Measurements from ENCODE around the gene ZNF302.
A peak's percentile ranks its signal among the peaks of the same experiment; 100 is the strongest.

ZNF302 gene

DNA sequence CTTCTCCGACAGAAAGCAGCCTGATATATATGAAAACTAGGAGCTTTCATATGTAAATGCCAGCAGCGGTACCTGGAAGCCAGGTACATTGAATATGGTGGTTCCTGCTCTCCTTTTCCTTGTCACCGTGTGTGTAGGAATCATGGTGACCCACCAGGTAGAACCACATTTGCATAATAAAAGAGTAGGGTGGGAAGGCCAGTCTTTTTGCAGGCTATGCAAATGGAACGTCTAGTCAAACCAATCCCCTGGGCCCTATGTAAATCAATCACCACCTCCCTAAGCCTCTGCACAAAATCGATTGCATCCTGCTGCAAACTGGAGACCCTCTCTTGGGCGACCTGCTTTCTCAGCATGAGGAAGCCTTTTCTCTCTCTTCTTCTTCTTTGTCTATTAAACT is 34.4 kb downstream of the ZNF302 start:
- DNase-seq (ENCODE audit: low read depth), result no peak

DNA sequence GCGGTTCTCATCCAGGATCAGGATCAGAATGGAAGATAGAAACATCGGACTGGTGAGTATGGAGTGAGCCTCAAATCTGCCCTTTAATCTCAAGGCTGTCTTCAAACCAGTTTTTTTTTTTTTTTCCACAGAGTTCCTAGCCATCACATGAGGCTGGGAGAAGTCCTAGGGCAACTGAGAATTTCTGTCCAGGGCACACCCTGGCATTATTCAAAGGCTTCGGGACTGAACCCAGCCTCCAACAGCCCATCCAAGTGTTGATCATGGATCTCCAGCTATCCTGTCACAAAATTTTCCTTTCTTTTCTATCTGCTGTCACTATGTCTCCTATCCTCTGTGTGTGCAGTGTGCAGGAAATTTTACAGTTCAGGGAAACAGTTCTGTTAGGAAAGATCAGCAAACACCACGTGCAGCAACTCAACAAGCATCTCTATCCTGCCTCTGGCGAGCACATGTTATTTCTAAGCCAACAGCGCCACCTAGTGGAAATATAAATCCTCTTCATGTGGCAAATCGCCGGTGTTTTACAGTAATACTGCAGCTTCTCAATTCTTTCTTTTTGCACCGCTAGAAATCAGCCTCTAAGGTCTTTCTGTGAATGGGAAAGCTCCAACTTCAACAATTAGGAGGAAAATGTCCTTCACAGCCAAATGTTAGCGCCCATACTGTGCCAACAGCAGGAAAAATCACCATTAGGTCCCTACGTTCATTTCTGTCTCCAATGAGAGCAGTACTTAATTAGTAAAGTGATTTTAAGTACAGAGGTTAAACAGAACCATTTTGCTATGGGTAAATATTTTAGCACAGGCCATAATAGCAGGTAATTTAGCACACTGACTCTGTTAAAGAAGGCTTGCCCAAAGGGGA is 35.1 kb downstream of the ZNF302 start:
- TF ChIP-seq, protein P1, sequence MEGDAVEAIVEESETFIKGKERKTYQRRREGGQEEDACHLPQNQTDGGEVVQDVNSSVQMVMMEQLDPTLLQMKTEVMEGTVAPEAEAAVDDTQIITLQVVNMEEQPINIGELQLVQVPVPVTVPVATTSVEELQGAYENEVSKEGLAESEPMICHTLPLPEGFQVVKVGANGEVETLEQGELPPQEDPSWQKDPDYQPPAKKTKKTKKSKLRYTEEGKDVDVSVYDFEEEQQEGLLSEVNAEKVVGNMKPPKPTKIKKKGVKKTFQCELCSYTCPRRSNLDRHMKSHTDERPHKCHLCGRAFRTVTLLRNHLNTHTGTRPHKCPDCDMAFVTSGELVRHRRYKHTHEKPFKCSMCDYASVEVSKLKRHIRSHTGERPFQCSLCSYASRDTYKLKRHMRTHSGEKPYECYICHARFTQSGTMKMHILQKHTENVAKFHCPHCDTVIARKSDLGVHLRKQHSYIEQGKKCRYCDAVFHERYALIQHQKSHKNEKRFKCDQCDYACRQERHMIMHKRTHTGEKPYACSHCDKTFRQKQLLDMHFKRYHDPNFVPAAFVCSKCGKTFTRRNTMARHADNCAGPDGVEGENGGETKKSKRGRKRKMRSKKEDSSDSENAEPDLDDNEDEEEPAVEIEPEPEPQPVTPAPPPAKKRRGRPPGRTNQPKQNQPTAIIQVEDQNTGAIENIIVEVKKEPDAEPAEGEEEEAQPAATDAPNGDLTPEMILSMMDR (IDR thresholded peaks at IDR 0.05; ENCODE audit: low read depth, low read length, missing control alignments), result peak; percentile 54
- no peak overlapping the region for H3K4me3 ChIP-seq (ENCODE audit: low read depth, low read length)
- DNase-seq (ENCODE audit: low read depth), result peak; percentile 29

More for the DNA sequence above, 34.4 kb downstream of the ZNF302 start:
- TF ChIP-seq, protein P1 (IDR thresholded peaks at IDR 0.05; ENCODE audit: low read depth, low read length, missing control alignments), result no peak
- no peak overlapping the region for H3K4me3 ChIP-seq (ENCODE audit: low read depth, low read length)

DNA sequence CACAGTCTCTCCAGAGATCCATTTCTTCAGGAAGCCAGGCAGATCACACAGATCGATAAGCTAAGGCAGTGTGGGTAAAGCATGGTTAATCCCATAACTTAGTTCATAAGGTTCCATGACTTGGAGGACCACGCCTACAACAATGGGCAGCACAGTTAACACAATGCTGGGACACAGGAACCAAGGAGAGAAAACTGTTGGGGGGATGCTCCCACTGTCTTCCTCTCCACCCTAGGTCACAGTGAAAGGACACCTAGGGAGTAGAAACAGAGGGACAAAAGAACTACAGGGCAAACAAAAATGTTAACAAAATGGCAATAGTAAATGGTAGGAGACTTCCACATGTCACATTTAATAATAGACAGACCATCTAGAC is 35.8 kb downstream of the ZNF302 start:
- H3K4me3 ChIP-seq (ENCODE audit: low read depth, low read length), result no peak overlapping the region
- TF ChIP-seq, protein P1 (IDR thresholded peaks at IDR 0.05; ENCODE audit: low read depth, low read length, missing control alignments), result no peak
- no peak for DNase-seq (ENCODE audit: low read depth)

DNA sequence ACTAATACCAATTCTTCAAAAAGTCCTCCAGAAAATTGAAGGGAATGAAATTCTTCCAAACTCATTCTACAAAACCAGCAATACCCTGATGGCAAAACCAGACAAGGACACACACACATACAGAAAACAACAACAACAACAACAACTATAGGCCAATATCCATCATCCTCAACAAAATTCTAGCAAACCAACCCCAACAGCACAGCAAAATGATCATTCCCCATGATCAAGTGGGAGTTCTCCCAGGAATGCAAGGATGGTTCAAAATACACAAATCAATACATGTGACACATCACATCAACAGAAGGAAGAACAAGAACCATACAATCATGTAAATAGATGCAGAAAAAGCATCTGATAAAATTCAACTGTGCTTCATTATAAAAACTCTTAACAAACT is 37.9 kb downstream of the ZNF302 start:
- TF ChIP-seq, protein P1 (IDR thresholded peaks at IDR 0.05; ENCODE audit: low read depth, low read length, missing control alignments), result no peak
- no peak overlapping the region for H3K4me3 ChIP-seq (ENCODE audit: low read depth, low read length)
- DNase-seq (ENCODE audit: low read depth), result no peak

DNA sequence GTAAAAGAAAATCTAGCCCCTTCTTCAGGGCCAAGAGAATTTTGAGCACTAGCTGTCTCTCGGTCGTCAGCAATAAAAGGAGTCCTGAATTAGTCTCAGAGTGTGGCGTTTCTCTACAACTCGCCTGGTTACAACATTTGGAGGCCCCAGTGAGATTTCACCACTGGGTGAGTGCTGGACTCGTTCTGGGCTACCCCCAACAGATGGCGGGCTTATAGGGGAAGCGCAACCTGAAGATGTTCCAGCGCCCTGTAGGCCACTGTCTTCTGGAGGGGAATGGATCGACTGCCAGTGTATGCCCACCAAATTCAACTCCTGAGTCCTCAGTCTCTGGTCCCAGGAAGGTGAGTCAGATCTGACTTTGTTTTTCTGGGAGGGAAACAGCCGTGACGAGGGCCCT is 44.9 kb downstream of the ZNF302 start:
- no peak overlapping the region for H3K4me3 ChIP-seq (ENCODE audit: low read depth, low read length)
- no peak for DNase-seq (ENCODE audit: low read depth)
- TF ChIP-seq, protein P1 (IDR thresholded peaks at IDR 0.05; ENCODE audit: low read depth, low read length, missing control alignments), result no peak

DNA sequence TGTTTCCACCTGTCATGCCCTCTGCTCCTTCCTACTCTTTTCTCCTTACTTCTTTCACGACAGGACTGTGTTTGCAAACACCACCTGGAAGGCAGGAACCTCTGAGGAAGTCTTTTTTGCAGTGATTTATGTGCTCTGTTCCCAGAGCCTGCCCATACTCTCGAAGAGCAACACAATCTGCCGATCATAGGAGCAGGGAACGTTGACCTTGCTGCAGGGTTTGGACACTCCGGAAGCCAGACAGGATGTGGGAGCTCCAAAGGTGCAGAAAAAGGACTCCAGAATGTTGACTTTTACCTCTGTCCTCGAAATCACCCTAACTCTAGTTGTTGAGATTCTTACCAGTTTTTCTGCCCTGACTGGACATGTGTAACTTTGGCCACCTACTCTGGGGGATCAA is 47.9 kb downstream of the ZNF302 start:
- H3K4me3 ChIP-seq (ENCODE audit: low read depth, low read length), result no peak overlapping the region
- TF ChIP-seq, protein P1 (IDR thresholded peaks at IDR 0.05; ENCODE audit: low read depth, low read length, missing control alignments), result no peak
- DNase-seq (ENCODE audit: low read depth), result no peak
